ENCODE measurements around the gene IRF5. TPM values are rescaled to one million over a fixed set of nuclear protein-coding genes. Genes with fewer than 3 reads are reported as not detected.
"Not testable (repeated sequence)": the region's sequence is repeated elsewhere in the genome, so short reads cannot be mapped to it uniquely, and the experiment has no call there.

The IRF5 gene
- total RNA-seq, 1 donor from 2014 or later: 15.7 TPM

DNA sequence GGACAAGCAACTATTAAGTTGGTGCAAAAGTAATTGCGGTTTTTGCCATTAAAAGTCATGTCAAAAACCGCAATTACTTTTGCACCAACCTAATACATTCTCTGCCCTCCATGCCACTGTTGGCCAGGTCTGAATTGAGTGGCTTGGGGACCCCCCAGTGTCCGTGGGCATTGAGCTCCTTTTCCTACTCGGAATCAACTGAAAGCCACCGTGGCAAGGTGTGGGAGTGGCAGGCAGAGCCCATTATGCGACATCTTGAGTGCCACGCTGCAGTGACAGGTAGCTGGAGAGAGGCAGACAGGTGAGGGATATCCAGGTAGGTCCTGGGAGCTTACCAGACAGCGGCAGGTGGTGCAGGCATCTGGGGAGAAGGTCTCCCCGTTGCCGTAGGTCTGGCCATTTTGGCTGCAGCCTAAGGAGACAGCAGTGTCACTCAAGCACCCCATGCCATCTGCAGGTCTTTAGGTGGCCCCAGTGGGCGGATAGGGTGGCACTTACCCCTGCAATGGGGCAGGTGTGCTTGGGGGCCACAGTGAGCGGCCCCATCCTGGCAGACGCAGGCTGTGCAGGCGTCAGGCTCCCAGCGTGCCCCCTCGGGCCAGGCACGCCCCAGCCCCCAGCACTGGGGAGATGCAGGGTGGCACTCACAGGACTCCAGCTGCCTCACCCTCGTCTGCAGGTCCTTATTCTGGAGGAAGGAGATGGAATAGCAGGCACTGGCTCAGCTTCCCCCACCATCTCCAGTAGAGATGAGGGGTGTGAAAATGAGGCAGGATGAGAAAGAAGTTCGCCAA lies 30.8 kb upstream of the IRF5 start:
- no peak for ATAC-seq

DNA sequence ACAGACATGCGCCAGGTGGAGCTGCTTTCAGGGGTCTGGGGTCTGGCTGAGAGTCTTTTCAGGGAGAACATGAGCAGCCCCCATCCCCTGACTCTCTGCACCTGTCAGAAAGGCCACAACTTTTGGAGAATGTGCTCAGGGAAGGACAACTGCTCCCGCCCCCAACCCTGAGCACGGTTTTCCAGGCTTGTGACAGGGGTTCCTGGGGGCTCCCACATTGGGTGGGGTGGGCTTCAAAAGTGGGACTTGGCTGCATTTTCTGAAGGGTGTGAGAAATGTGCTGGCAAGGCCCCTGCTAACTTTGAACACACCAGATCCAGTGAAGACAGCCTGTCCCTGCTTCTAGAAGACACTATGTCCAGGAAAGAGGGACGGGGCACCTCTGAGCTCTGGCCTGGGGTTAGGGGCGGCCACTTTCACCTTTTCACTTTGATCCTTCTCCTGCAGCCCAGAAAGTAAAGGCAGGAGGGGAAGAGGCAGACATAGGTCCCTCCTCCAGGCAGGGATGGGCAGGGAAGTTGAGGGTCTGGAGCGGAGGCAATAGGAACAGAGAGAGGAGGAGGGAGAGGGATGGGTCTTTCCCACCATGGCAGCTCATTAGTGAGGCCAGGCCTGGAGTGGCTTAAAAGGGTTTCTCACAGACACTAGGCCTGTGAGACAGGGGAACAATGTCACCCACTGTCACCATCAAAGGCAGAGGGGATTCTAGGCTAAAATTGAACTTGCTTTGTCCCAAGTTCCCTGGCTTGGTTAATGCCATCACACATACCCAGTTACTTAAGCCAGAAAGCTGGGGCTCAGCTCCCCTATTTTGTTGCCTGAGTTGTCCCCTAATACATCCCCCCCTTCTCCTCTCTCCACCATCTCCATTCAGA lies 28.7 kb upstream of the IRF5 start:
- ATAC-seq: no peak

DNA sequence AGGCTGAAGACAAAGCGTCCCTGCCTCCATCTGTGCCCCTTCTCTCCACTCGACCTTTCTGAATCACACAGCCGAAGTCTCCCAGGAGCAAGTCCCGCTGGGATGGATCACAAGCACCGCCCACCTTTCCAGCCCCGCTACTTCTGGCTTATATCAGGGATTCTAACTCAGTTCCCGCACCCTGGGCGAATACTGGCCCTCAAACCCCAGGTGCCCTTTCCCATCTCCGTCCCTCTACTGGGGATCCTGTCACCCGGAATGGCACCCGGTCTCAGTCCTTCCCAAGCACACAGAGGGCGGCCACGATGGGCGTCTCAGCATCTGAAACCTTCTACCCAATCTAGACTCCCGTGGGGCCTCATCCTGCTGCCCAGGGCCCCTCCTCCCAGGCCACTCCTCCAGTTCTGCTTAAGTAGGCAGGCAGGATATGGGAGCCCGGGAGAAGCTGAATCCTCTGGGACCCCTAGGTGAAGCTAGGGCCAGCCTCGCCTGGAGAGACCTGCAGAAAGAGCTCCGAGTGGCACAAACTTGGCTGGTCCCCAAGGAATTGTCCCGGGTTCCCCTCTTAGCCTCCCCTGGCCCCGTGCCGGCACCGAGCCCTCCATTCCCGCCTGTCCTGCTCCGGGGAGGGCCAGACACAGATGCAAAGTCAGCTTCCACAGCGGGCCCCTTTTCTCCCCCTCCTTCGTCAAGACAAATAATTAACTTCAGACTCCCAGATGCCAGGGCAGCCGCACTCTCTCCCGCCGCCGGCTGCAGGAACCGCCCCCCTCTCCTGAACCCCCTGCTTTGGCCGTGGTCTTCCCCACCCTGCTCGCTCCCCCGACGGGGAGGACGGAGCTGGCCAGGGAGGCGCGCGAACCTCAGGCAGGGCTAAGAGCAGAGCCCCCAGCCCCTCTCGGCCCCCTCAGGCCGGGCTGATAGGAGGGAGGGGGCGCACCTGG lies 27.8 kb upstream of the IRF5 start:
- peak; percentile 20 for ATAC-seq

DNA sequence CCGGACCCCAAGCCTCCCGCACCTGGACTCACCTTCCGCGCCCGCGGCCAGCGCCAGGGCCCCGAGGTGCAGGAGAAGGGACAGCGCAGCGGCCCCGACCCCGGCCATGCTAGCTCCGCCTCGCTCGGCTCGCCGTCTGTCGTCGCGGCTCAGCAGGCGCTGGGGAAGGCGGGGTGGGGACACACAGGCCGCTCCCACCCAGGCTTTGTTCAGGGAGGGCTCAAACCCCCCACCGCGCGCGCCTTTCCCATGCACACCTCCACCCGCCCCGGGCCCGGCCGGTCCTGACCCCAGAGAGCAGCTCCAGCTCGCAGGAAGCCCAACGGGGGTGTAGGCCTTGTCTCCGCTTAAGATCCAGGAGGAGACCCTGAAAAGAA lies 27.2 kb upstream of the IRF5 start, which contains the start of gene KCP:
TSS of gene KCP (minus strand) at position 141 of the 377 bp plus-strand sequence. CDS start at position 108, 33 bp downstream.
- no peak for ATAC-seq

DNA sequence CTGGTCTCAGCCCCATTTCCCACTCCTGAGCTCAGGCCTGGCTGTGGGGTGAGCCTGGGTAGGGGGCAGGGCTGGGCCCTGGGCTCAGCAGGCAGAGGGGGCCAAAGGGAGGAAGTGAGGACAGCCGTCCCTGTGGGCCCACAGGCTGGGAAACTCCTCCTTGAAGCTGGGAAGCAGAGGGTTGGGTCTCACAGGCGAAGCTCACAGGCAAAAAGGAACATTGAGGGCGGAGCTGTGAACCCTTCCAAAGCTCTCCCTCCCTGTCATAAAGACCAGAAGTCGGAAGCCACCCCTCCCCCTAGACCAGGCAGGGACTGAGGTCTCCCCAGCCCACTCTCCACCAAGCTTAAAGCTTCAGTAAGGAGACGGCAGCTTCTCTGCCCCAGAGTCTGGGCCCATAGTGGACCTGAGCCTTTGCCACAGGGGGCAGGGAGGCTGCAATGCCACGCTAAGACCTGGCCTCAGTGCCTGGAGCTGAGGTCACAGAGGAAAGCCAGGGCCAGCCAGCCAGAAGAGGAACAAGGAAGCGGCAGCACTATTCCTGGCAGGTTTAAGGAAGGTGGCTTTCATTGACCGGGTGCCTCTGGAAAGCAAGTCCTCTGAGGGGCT lies 26.2 kb upstream of the IRF5 start:
- ATAC-seq: no peak

DNA sequence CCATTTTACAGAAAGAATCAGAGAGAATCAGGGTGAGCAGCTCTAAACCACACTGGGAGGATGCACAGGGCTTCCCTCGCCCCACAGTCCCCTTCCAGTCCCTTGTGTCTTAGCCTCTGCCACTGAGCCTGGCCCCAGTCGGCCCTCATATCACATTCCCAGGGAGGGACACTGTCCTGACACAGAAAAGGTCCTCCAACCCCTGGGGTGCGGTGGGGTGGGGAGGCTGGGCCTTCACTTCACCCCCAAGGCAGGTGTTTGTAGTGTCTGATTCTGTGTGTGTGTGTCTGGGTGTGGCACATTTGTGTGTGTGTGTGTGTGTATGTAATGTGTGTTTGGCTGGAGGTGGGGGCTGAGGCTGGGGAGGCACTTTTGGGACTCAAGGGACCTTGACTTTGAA lies 25.4 kb upstream of the IRF5 start:
- ATAC-seq: no peak

DNA sequence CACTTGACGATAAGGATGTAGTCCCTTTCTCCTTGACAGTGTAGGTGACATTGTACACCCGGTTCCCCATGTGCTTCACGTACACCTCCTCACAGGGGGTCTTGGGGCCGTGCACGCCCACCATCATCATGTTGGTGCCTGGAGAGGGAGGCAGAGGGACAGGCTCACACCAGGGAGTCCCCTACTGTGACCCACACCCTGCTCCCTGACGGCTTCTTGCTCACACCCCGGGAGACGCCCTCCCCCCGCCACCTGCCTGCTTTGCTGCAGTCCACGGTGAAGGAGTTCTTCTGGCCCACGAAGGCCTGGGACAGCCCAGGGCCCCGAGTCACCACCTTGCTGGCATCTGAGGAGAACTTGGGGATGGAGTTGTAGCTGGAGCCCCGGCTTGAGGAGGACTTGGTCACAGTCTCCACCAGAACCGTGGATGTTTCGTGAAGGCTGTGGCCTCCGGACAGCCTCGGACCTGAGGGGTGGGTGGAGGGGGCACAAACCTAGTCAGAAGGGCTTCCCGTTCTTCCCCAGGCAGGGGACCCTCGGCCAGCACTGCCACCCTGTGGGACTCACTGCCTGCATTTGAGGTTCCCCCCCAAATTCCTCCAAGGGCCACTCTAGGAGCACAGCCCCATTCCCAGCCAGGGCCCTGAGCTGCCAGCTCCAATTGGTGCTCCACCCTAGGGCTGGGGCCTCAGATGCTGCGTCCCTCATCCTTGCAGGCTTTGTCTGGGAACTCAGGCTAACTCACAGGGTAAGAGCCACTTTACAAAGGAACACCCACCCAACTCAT lies 24.8 kb upstream of the IRF5 start:
- ATAC-seq: not testable (repeated sequence)

DNA sequence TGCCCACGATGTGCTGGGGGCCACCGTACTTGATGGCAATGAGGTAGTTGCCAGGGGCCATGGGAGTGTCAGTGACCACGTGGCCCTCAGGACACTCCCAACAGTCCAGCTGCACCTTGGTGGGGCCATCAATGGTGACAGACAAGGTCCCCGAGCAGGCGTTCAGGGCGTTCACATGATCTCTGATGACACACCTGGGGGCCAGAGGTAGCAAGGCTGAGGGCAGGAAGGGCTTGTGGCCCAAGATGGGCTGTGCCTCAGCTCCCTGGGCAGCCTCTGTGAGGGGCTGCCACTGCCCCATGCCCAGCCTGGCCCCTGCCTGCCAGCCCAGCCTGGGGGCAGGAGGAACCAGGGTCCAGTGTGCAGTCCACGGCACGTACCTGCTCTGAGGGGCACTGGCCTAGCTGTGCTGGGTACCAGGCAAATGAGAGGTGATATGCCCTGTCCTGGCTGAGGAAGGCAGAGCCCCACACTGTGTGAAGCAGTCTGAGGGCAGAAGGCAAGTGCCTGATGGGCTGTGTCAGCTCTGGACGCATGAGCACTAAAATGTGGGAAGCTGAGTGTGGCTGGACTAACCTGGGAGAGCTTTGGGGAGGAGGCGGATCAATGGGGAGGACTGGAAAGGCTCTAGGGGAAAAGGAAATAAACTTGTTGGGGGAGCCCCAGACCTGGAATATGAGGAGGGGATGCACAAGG lies 23.7 kb upstream of the IRF5 start:
- ATAC-seq: no peak

DNA sequence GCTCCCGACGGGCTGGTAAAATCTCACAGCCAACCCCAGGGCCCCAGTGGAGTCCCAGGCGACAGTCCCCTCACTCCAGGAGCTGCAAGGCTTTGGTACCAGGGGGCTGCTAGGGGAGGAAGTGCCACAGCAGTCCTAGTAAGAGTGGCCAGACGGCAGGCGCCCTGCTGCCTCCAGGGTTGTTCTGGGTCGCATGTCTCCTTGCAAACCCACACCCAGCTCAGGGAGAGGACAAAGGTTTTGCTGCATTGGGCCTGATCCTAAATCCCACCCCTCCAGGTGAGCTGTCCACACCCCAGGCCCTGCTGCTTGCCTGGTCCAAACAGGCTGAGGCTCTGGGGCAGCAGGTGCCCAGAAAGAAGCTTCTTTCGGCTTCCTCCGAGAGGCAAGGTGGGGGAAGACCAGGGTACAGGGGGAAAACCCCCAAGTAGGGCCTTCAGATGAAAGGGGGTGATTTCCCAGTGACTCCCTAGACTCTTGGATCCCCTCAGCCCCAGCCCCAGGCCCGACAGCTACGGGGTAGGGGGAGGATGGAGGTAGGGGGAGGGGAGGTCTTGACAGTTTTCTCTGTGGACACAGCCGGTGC lies 23.1 kb upstream of the IRF5 start:
- ATAC-seq: no peak

DNA sequence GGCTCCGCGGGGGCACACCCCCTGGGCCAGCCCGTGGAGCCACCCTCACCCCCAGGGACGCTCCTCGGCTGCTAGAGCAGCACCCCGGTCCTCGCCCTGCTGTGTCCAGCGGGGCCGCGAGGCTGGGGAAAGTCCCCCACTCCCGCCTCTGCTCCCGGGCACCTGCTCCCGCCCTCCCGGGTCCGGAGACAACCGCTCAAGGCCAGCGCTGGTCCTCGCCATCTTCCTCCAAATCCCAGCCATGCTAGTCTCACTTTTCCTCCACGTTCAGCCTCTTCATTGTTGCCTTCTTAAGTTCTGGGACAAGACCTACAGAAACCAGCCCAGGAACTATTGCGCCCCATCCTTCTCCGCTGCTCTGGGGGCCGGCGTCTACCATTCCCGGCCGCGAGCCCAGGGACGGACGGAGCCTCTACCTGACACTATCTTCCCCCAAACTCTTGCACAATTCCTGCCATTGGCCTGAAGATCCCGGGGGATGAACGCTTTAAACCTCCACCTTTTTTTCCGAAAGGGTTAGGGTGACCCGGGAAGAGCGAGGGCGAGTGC lies 22.4 kb upstream of the IRF5 start:
- ATAC-seq: no peak

DNA sequence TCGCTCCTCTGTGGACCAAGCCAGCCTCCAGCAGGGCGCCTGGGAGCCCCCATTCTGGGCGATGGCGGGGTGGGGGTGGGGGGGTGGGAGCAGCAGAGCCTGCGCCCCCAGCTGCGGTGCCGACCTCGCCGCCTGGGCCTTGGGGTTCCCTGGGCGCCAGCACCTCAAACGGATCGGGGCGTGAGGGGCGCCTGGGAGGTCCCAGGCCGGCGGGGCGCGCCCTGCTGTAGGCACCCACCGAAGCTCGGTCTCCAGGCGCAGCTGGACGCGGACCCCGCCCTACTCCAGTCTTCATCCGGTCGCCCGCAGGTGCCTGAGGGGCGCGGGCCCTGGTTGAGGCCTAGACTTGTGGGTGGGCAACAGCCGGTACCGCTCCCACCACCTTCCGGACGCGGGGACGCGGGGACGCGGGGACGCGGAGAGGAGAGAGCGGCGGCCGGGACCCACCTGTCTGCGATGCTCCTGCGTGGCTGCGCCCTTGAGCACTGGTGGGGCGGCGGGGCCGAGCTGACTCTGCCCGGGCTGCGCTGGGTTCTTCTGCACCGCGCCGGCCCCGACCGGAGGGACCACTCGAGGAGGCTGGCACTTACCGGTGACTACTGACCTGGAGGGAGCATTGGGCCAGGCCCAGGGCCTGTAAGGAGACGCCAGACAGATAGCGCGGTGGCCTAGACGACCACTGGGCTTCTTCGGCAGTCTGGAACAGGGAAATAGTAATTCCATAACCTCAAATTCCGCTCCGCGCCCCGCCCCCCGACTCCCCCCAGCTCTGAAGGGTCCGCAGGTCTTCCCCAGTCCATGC lies 21.7 kb upstream of the IRF5 start:
- no peak for ATAC-seq

DNA sequence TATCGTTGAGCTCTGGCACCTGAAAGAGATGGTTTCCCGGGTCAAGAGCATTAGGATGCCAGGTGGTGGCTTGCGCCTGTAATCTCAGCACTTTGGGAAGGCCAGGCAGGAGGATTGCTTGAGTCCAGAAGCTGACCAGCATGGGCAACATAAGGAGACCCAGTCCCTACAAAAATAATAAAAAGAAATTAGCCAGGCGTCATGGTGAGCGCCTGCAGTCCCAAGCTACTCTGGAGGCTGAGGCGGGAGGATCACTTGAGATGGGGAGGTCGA lies 21.1 kb upstream of the IRF5 start:
- ATAC-seq: no peak

DNA sequence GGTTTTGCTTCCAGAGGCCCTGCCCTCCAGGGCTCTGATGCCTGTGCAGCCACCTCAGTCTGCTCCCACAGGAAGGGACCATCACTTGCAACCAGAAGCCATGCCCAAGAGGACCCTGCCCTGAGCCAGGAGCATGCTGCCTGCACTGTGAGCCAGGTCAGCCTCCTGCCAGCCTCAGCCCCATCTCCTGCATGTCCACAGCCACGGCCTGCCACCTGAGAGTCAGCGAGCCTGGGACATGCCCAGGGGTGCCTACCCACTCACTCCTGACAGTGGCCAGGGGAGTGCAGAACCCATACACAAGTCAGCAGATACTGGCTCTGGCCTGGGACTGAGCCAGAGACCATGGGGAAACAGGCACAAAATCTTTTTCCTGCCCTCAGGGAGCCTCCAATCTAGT lies 20.6 kb upstream of the IRF5 start:
- ATAC-seq: no peak

DNA sequence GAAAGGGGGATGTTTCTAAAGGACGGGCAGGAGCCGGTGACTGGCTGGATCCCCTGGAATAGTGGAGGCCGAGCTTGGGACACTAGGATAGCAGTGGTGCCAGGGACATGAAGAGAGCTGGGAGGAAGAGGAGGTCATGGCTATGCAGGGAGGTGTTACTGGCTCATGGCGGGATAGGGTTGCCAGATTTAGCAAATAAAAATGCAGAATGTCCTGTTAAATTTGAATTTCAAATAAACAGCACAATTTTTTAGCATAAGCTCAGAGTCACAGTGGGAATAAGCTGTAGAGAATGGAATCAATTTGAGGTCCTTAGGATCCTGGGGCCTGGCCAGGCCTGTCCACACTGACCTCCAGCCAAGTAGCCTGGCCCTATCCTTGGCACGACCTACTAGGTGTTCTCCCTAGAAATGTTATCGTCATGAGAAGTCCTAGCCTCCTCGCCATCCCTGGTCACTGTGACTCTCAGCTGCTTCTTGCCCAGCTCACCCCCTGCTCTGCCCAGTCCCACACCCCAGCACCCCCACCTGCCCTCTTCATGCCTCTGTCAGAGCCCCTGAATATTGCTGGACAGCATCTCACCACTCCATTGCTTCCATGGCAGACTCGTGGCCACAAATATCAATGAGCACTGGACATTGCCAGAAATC lies 19.6 kb upstream of the IRF5 start:
- no peak for ATAC-seq

DNA sequence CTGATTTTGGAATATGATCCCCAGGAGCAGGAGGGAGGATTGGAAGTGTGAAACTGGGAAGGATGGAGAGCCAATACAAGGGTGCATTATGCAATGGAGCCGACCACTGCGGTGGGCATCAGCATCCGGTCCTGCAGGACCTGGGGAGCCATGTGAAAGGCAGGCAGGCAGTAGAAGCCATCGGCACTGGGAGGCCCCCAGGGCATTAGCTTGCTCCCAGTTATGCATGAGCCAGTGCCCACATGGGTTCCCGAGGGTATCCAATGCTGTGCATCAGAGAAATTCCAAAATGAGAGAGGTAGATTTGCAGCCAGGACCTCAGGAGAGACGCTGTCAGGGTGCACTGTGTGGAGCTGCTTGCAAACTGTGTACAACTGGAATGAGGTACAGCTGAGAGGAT lies 18.5 kb upstream of the IRF5 start:
- no peak for ATAC-seq

DNA sequence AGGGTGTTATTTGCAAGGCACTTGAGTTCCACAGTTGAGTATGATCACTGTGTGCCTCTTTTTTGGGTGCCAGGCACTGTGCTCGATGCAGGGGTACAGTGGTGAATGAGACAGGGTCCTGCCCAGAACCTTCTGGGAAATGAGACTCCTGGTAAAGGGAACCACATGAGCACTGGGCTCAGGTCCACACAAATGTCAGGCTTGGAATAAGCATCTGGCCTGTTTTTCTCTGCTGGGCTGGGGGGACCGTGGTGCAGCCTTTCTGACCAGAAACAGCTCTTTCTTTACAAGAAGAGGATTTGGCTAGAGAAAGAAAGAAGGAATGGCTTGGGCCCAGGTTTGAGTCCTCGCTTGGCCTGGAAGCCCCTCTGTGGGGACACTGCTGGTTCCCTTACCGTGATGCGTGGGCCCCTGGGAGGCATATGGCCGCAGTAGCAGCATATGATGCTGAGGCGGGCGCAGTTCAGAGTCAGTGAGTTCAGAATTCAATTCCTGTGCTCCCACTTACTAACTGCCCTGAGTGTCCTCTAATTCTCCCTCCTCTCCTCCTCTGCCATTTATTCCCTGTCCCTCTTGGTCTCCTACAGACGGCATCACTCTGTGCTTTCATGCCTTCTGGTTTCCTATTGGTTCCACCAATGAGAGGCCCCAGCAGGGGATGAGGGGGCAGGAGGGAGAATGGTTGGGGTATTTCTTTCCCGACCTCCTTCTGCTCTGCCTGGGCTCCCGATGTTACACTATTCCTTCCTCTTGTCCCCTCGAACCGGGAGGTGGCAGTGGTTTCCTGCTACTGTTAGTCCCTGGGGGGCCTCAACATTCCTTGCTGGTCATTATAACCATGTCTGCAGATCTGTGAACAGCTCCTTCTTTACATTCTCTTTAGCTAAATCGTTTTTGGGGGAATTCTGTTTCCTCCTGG lies 17.6 kb upstream of the IRF5 start:
- no peak for ATAC-seq

DNA sequence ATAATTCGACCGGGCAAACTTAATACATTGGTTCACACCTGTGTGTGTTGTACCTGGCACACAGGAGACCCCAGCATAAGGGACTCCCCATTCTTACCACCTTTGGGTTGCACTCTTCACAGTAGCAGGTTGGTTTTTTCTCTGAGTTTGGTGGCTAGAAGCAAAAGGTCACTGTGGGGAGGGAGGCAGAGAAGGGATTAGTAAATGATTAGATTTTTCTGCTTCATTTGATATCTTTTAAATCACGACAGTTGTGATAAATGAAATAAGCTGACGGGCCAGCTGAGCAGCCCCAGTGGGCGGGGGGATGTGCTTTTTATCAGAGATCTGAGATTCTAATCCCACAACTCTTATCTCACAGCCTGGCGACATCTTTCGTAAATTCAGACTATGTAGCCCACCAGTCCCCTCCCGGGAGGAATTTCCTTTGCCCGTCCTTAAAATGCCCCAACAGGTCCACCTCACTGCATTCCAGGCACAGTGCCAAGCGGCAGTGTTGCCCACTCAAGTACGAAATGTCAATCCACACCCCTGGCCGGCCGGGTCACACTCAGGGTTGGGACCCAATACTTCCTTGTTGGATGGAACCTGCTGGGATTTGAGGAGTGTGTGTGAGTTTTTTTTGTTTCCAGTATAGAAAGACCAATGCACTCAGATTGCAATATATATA lies 16.7 kb upstream of the IRF5 start:
- ATAC-seq: no peak
